ENCODE data around the gene BNIP3. TPM values are rescaled to one million over a fixed set of nuclear protein-coding genes. Genes with fewer than 3 reads are reported as not detected.

Gene BNIP3
- total RNA-seq, 1 experiment from 2014 or later = 37.5 TPM

GRCh38 chr10:131926253-131926652, 55.5 kb downstream of the BNIP3 start:
- intact Hi-C loops (cut with micrococcal nuclease) = no loop called here
- TF ChIP-seq POLR2AphosphoS5 (IDR thresholded peaks at IDR 0.05; ENCODE audit: low read depth, low read length) (no peak), YY1 (IDR thresholded peaks at IDR 0.05; ENCODE audit: extremely low read depth, insufficient replicate concordance, low read depth, low read length) (no peak), POLR2A (IDR thresholded peaks at IDR 0.05; ENCODE audit: borderline replicate concordance, extremely low read depth, insufficient read depth, insufficient read length) (no peak), CBX3 (IDR thresholded peaks at IDR 0.05; ENCODE audit: low read depth) (no peak), ATF3 (IDR thresholded peaks at IDR 0.05) (no peak)
- H4K20me1 ChIP-seq (ENCODE audit: insufficient read depth) = no peaks in the 10 kb centered on the region
- no peaks in the 10 kb centered on the region for H3K9me2 ChIP-seq (ENCODE audit: insufficient read depth)
- BruUV-seq (replicated peaks) = no TSS peak
- no peak overlapping the region for H3K9ac ChIP-seq (ENCODE audit: low read length)
- CTCF ChIA-PET = no interaction called here
- no peak overlapping the region for H2AFZ ChIP-seq (ENCODE audit: low read depth, low read length, poor library complexity, severe bottlenecking)
- H3K27me3 ChIP-seq (ENCODE audit: insufficient read depth, low read length) = no peaks in the 10 kb centered on the region
- ATAC-seq (no peak), DNase-seq (ENCODE audit: low read depth, low spot score) (no peak)
- H3K79me2 ChIP-seq (ENCODE audit: insufficient read depth, low read length) = peaks cover 97% of the 10 kb centered on the region
- POLR2A ChIA-PET = no interaction called here
- no peaks in the 10 kb centered on the region for H3K36me3 ChIP-seq (ENCODE audit: control insufficient read depth in 1 of 2, insufficient read depth in 2 of 2, low read length in 2 of 2)
- H3K4me1 ChIP-seq (ENCODE audit: control insufficient read depth in 1 of 2, insufficient read depth in 2 of 2, low read length in 2 of 2) = no peaks in the 10 kb centered on the region
- RAD21 ChIA-PET (ENCODE audit: low non-redundant PET in 1 of 2, low total read pairs in 2 of 2, uncharacterized antibody in 2 of 2, unreplicated experiment in 2 of 2) = no interaction called here
- no peaks in the 10 kb centered on the region for H3K9me3 ChIP-seq (ENCODE audit: control insufficient read depth in 1 of 2, insufficient read depth in 1 of 2, low read depth in 1 of 2, low read length in 2 of 2)
- no peak overlapping the region for H3K4me3 ChIP-seq (replicated peaks in 1 of 2; ENCODE audit: low read depth in 1 of 2, low read length in 2 of 2)
- no peak overlapping the region for H3K27ac ChIP-seq (ENCODE audit: low read depth, low read length)
- no peak overlapping the region for H3K4me2 ChIP-seq (ENCODE audit: low read length)

GRCh38 chr10:131925716-131926115, 56.0 kb downstream of the BNIP3 start:
- Histone ChIP-seq H3K9ac (ENCODE audit: low read length) (no peak overlapping the region), H3K27ac (ENCODE audit: low read depth, low read length) (no peak overlapping the region), H2AFZ (ENCODE audit: low read depth, low read length, poor library complexity, severe bottlenecking) (no peak overlapping the region), H3K36me3 (ENCODE audit: control insufficient read depth in 1 of 2, insufficient read depth in 2 of 2, low read length in 2 of 2) (no peaks in the 10 kb centered on the region), H3K79me2 (ENCODE audit: insufficient read depth, low read length) (peaks cover 97% of the 10 kb centered on the region), H3K27me3 (ENCODE audit: insufficient read depth, low read length) (no peaks in the 10 kb centered on the region), H4K20me1 (ENCODE audit: insufficient read depth) (no peaks in the 10 kb centered on the region), H3K9me3 (ENCODE audit: control insufficient read depth in 1 of 2, insufficient read depth in 1 of 2, low read depth in 1 of 2, low read length in 2 of 2) (no peaks in the 10 kb centered on the region), H3K4me2 (ENCODE audit: low read length) (no peak overlapping the region), H3K9me2 (ENCODE audit: insufficient read depth) (no peaks in the 10 kb centered on the region), H3K4me3 (replicated peaks in 1 of 2; ENCODE audit: low read depth in 1 of 2, low read length in 2 of 2) (no peak overlapping the region), H3K4me1 (ENCODE audit: control insufficient read depth in 1 of 2, insufficient read depth in 2 of 2, low read length in 2 of 2) (no peaks in the 10 kb centered on the region)
- intact Hi-C loops (cut with micrococcal nuclease) = no loop called here
- no peak for DNase-seq (ENCODE audit: low read depth, low spot score)
- RAD21 ChIA-PET (ENCODE audit: low non-redundant PET in 1 of 2, low total read pairs in 2 of 2, uncharacterized antibody in 2 of 2, unreplicated experiment in 2 of 2) = no interaction called here
- ATAC-seq = no peak
- TF ChIP-seq EZH2 (IDR thresholded peaks at IDR 0.05) (no peak), ELF1 (IDR thresholded peaks at IDR 0.05; ENCODE audit: borderline replicate concordance, low read depth) (no peak)
- BruUV-seq (replicated peaks) = no TSS peak
- POLR2A ChIA-PET = no interaction called here
- CTCF ChIA-PET = no interaction called here

Data from HCT116 (cell line).